Transverse colon (tissue), 4 donors: Measurements from ENCODE around the gene HYAL2. TPM values are rescaled to one million over a fixed set of nuclear protein-coding genes. Genes with fewer than 3 reads are reported as not detected.
A peak's percentile ranks its signal among the peaks of the same experiment; 100 is the strongest.

ENCODE experiments used
- DNase-seq: peaks from one replicate; pipeline ENCODE4 v3.0.0-alpha.2; 2019
- H3K27ac ChIP-seq, 4 donors: fragments of 200-600 bp; sonication (generic); 2 replicates each; pipeline ENCODE4 v1.5.1; 2016 to 2018; ENCODE audit warnings: inconsistent platforms in 4 of 4
- H3K27me3 ChIP-seq: fragments of 200-600 bp; sonication (generic); 2 replicates; pipeline ENCODE4 v1.5.1; 2017; ENCODE audit warnings: inconsistent platforms
- H3K36me3 ChIP-seq, 4 donors: fragments of 200-600 bp; sonication (generic); 2 replicates each; pipeline ENCODE4 v1.5.1; 2017 to 2019; ENCODE audit warnings: inconsistent platforms in 4 of 4
- H3K4me1 ChIP-seq, 4 donors: fragments of 200-600 bp; sonication (generic); 2 replicates each; pipeline ENCODE4 v1.5.1; 2017 to 2020; ENCODE audit warnings: inconsistent platforms in 4 of 4
- H3K4me3 ChIP-seq, 4 donors: fragments of 200-600 bp; sonication (generic); 1 replicate in 1 of 4; 2 replicates in 3 of 4; pipeline versions ENCODE4 v1.5.1 to v1.6.1; 2017 to 2019; ENCODE audit warnings: inconsistent platforms in 4 of 4
- H3K9me3 ChIP-seq, 2 donors: fragments of 200-600 bp; sonication (generic); 2 replicates each; pipeline ENCODE4 v1.5.1; 2017 to 2019; ENCODE audit warnings: inconsistent platforms in 2 of 2
- CTCF ChIP-seq, 5 experiments: fragments of 200-600 bp in 3 of 5; fragments of 450-650 bp in 2 of 5; sonication (generic) in 3 of 5; IDR thresholded peaks; 1 replicate in 2 of 5; 2 replicates in 3 of 5; pipeline ENCODE4 v1.5.1; 2016 to 2017; ENCODE audit warnings: antibody characterized with exemption in 5 of 5, inconsistent platforms in 3 of 5, mild to moderate bottlenecking in 2 of 5, moderate library complexity in 1 of 5
- EP300 ChIP-seq: sonication (generic); formaldehyde crosslinking; IDR thresholded peaks from one replicate; pipeline ENCODE4 v1.6.1; 2017; ENCODE audit warnings: antibody characterized with exemption, low read depth
- POLR2A ChIP-seq: fragments of 450-650 bp; IDR thresholded peaks from one replicate; pipeline ENCODE4 v1.6.1; 2016; ENCODE audit warnings: antibody characterized with exemption, mild to moderate bottlenecking, moderate library complexity
- POLR2AphosphoS5 ChIP-seq, 3 donors: sonication (generic); formaldehyde crosslinking; IDR thresholded peaks; one replicate each; pipeline ENCODE4 v1.6.1; 2016; ENCODE audit warnings: antibody characterized with exemption in 3 of 3
- WGBS, 2 donors: methylation state at CpG; one replicate each; pipeline ENCODE4 v1.1.5; 2018; ENCODE audit warnings: low coverage in 1 of 2; 5-methylcytosine and 5-hydroxymethylcytosine counted together
- in situ Hi-C, 4 donors: fragments of 200-750 bp; cut with MboI; loops; one replicate each; pipeline versions ENCODE4 v1.15.0 to v1.15.1; 2017; ENCODE audit warnings: low sequenced_read_pairs in 3 of 4, low pct_ligation_motif_present in 1 of 4, low pct_unique_long_range_greater_than_20kb in 1 of 4
- intact Hi-C: fragments of 100-400 bp; cut with DNase I; formaldehyde crosslinking; loops from one replicate; pipeline ENCODE4 v1.15.1; 2023; ENCODE audit warnings: low total_unique reads
- total RNA-seq, 4 donors: library from RNA; depleted of rRNA; stranded (reverse); fragments of >200 nt; gene quantifications; one replicate each; pipeline ENCODE4 v1.1.0, GENCODE V29; 2016

Gene HYAL2
- total RNA-seq, 4 donors from 2014 or later = 18.7 to 51.1 (median 32.0) TPM

- peaks cover 0 to 14% (median 5%) of the 10 kb centered on the region in 4 donors for H3K36me3 ChIP-seq
- H3K27me3 ChIP-seq = no peaks in the 10 kb centered on the region
- intact Hi-C loops (no loop called here), in situ Hi-C loops (loop anchor here in 1 of 4 donors (25.0 kb wide), 1 partner anchor 212 kb away; the partner anchor contains the start of genes C3orf18 and HEMK1)
- H3K27ac ChIP-seq = peak overlapping the region; percentile 86 to 95 (median 92)
- no peaks in the 10 kb centered on the region for H3K9me3 ChIP-seq
- DNase-seq = no peak
- H3K4me1 ChIP-seq = peaks cover 25 to 41% (median 33%) of the 10 kb centered on the region in 4 donors
- TF ChIP-seq POLR2A (no peak), CTCF (IDR thresholded peaks at IDR 0.05) (no peak), EP300 (no peak), POLR2AphosphoS5 (IDR thresholded peaks at IDR 0.05) (no peak)
- peak overlapping the region; percentile 43 to 67 (median 58) for H3K4me3 ChIP-seq
- WGBS, 2 donors = 11 to 40% methylated on average over 1 to 7 of the region's 7 CpGs
These were observed 27.6 kb upstream of the HYAL2 start for GRCh38 chr3:50350213-50350526.

- no peak overlapping the region for H3K4me3 ChIP-seq
- no peaks in the 10 kb centered on the region for H3K27me3 ChIP-seq
- peak; percentile 79 for DNase-seq
- H3K4me1 ChIP-seq = peaks cover 25 to 43% (median 35%) of the 10 kb centered on the region in 4 donors
- peak overlapping the region in 1 of 4 donors; percentile 27 for H3K27ac ChIP-seq
- H3K9me3 ChIP-seq = no peaks in the 10 kb centered on the region
- in situ Hi-C loops (loop anchor here in 1 of 4 donors (10.0 kb wide), 1 partner anchor 188 kb away; no protein-coding TSS in a partner anchor), intact Hi-C loops (loop anchor here (10.0 kb wide), 1 partner anchor 198 kb away; no protein-coding TSS in a partner anchor)
- H3K36me3 ChIP-seq = no peaks in the 10 kb centered on the region
- TF ChIP-seq CTCF (IDR thresholded peaks at IDR 0.05) = peak; percentile 45 to 60 (median 57)
- TF ChIP-seq POLR2A = no peak
- WGBS, 2 donors = 0 to 26% methylated on average over 10 to 14 of the region's 14 CpGs
These were observed 24.8 kb upstream of the HYAL2 start for GRCh38 chr3:50347187-50347813.

- intact Hi-C loops = loop anchor here (10.0 kb wide), 1 partner anchor 199 kb away; no protein-coding TSS in a partner anchor
- Histone ChIP-seq H3K36me3 (no peaks in the 10 kb centered on the region), H3K4me3 (peak within 1 kb of the TSS; percentile 18 to 47 (median 27)), H3K27ac (peak within 1 kb of the TSS in 2 of 4 donors; percentile 2 to 29), H3K27me3 (no peaks in the 10 kb centered on the region), H3K4me1 (peaks cover 23 to 43% (median 36%) of the 10 kb centered on the region in 4 donors), H3K9me3 (no peaks in the 10 kb centered on the region)
- in situ Hi-C loops = loop anchor here in 1 of 4 donors (10.0 kb wide), 1 partner anchor 189 kb away; no protein-coding TSS in a partner anchor
- TF ChIP-seq POLR2A (no peak), EP300 (no peak), POLR2AphosphoS5 (IDR thresholded peaks at IDR 0.05) (no peak), CTCF (IDR thresholded peaks at IDR 0.05) (no peak)
- DNase-seq = peak; percentile 78
- 7 to 16% methylated on average over 3 to 23 of the region's 45 CpGs for WGBS, 2 donors
These were observed 23.2 kb upstream of the HYAL2 start, which contains the start of gene ZMYND10 for GRCh38 chr3:50345586-50346234. TSS of gene ZMYND10 (minus strand) at chr3:50345732. CDS start at chr3:50345579, 153 bp downstream.

GRCh38 chr3:50345008-50345407, 22.5 kb upstream of the HYAL2 start:
- TF ChIP-seq POLR2A (no peak), POLR2AphosphoS5 (IDR thresholded peaks at IDR 0.05) (no peak), CTCF (IDR thresholded peaks at IDR 0.05) (no peak), EP300 (no peak)
- 79% methylated on average over 8 of the region's 8 CpGs; no CpG with 5 or more reads in 1 of the 2 donors for WGBS, 2 donors
- H3K4me1 ChIP-seq = peaks cover 22 to 47% (median 38%) of the 10 kb centered on the region in 4 donors
- in situ Hi-C loops = loop anchor here in 1 of 4 donors (10.0 kb wide), 1 partner anchor 190 kb away; no protein-coding TSS in a partner anchor
- H3K4me3 ChIP-seq = peak overlapping the region in 1 of 4 donors; percentile 47
- DNase-seq = no peak
- H3K27me3 ChIP-seq = no peaks in the 10 kb centered on the region
- intact Hi-C loops = loop anchor here (10.0 kb wide), 1 partner anchor 200 kb away; no protein-coding TSS in a partner anchor
- no peak overlapping the region for H3K27ac ChIP-seq
- H3K36me3 ChIP-seq = no peaks in the 10 kb centered on the region
- H3K9me3 ChIP-seq = no peaks in the 10 kb centered on the region
